Right lung (tissue), 10 donors: ENCODE data around the gene ERCC4. TPM values are rescaled to one million over a fixed set of nuclear protein-coding genes. Genes with fewer than 3 reads are reported as not detected.
A peak's percentile ranks its signal among the peaks of the same experiment; 100 is the strongest.
"Not testable (repeated sequence)": the region's sequence is repeated elsewhere in the genome, so short reads cannot be mapped to it uniquely, and the experiment has no call there.

ENCODE experiments used
- DNase-seq, 2 donors: peaks; one replicate each; pipeline ENCODE4 v3.0.0-alpha.2; 2013
- long read RNA-seq, 8 donors: transcript quantifications; one replicate each; lab custom pipeline, GENCODE V29; 2026
- polyA plus RNA-seq, 5 donors: library from polyadenylated mRNA; unstranded; fragments of 120-200 nt; gene quantifications; one replicate each; pipeline versions ENCODE4 v1.2.1 to v1.2.3, GENCODE V29; 2013; ENCODE audit warnings: inconsistent platforms in 1 of 5, low replicate concordance in 1 of 5; ENCODE audit not compliant: insufficient read length in 5 of 5, insufficient read depth in 1 of 5

Gene ERCC4
- 10 to 100 TPM; 12.1 to 25.7 (median 17.6) TPM for polyA plus RNA-seq
- long read RNA-seq, donor 1, partial matches to known transcripts = 0 of 5 reads
- long read RNA-seq, donor 1, other reads (novel, unspliced or antisense) = 0 of 5 reads
- long read RNA-seq, donor 2, full-length matches to known transcripts = 2 of 2 reads
- long read RNA-seq, donor 2, partial matches to known transcripts = 0 of 2 reads
- long read RNA-seq, donor 2, other reads (novel, unspliced or antisense) = 0 of 2 reads
- long read RNA-seq, donor 3, partial matches to known transcripts = 0 of 1 reads
- long read RNA-seq, donor 3, other reads (novel, unspliced or antisense) = 0 of 1 reads
- long read RNA-seq, donor 4, full-length matches to known transcripts = 3 of 3 reads
- long read RNA-seq, donor 4, partial matches to known transcripts = 0 of 3 reads
- long read RNA-seq, donor 4, other reads (novel, unspliced or antisense) = 0 of 3 reads
- long read RNA-seq, donor 5, full-length matches to known transcripts = 4 of 4 reads
- long read RNA-seq, donor 5, partial matches to known transcripts = 0 of 4 reads
- long read RNA-seq, donor 5, other reads (novel, unspliced or antisense) = 0 of 4 reads
- long read RNA-seq, donor 6, partial matches to known transcripts = 0 of 3 reads
- long read RNA-seq, donor 6, other reads (novel, unspliced or antisense) = 0 of 3 reads
- long read RNA-seq, donor 7, partial matches to known transcripts = 0 of 1 reads
- long read RNA-seq, donor 7, other reads (novel, unspliced or antisense) = 0 of 1 reads
- long read RNA-seq, donor 8, partial matches to known transcripts = 0 of 2 reads
- long read RNA-seq, donor 8, other reads (novel, unspliced or antisense) = 0 of 2 reads

DNA sequence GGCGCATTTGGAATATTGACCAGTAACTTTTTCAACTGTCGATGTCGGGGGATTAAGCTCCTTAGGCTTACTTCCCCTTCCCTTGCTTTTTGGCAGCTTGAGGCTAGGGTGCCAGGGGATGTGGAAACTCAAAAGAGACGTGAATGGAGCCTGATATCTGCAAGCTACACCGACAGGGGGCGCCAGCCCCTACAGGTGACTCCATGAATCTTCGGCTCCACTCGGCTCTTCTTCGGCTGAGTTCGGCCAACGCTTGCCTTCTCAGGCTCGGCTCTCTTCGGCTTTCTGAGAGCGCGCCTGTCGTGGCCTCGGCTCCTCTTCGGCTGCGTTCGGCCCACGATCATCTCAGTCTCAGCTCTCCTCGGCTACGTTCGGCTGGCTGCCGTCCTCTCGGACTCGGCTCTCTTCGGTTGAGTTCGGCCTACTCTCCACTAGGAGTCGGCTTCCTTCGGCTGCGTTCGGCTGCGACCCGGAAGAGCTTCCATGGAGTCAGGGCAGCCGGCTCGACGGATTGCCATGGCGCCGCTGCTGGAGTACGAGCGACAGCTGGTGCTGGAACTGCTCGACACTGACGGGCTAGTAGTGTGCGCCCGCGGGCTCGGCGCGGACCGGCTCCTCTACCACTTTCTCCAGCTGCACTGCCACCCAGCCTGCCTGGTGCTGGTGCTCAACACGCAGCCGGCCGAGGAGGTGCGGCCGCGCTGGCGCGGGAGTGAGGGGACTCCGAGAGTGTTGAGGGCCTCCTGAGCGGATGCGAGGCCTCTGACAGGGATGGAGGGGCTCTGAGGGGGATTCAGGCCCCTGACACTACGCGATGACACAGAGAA is at the start of gene ERCC4:
Gene ERCC4 (plus strand): TSS at position 472 of the 827 bp plus-strand sequence. CDS start 12 bp downstream, at position 484.
- DNase-seq = peak; percentile 99

- DNase-seq = peak; percentile 1 to 7
Observed at GRCh38 chr16:13873835-13874438, 46.0 kb upstream of the ERCC4 start.

DNA sequence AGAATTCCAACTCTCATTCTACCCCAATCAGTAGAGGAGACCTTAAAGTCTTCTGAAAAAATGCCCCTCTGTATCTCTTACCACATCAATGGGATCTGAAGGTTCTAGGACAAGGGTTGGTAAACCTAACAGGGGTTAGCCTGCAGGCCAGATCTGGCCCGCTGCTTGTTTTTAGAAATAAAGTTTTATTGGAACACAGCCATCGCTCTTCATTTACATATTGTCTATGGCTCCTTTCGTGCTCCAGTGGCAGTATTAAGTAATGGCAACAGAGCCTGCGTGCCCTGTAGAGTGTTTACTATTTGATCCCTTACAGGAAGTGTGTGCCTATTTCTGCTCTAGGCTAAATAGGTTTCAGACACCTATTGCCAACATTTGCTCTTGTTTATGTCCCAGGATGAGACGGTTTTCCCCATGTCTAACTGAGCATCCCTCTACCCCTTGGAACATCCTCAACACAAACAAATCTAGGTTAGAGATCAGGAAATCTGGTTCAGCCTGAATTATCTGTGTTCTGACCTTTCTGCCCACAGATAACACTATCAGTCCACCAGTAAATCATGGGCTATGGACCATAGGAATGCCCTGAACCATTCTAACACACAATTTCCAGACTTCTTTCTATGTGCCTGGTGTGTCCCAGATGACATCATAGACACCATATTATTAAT is 44.2 kb upstream of the ERCC4 start:
- DNase-seq = no peak

- no peak for DNase-seq
Observed at GRCh38 chr16:13883276-13883675, 36.7 kb upstream of the ERCC4 start.

DNA sequence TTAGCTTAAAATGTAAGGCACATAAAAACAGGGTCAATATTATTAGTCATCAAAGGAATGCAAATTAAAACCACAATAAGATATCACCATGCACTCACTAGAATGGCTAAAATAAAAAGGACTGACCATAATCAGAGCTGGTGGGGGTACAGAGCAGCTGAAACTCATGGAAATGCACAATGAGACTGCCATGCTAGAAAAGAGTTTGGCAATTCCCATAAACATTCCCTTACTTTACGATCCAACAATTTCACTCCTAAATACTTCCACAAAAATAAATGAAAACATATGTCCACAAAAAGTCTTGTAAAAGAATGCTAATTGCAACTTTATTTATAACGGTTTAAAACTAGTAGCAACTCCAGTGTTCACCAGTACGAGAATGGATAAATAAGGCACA is 36.1 kb upstream of the ERCC4 start:
- no peak for DNase-seq

GRCh38 chr16:13885700-13886099 is 34.3 kb upstream of the ERCC4 start:
- DNase-seq = no peak

DNA sequence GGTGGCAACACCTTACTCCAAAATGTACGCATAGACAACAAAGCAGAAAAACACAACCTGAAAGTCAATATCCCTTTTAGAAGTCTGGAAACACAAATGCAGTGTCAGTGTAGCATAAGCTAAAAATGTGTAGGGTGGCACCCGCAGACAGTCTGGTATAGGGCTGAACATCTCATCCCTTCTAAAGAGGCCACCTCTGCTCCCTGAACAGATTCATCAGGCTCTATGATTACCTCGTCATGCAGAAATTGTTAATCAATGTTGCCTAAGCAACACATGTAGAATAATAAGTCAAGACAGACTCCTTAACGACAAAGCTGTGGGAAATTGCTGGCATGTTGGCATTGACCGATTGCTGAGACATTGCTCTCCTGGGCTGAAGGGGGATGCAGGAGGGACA is 33.3 kb upstream of the ERCC4 start:
- no peak for DNase-seq

DNA sequence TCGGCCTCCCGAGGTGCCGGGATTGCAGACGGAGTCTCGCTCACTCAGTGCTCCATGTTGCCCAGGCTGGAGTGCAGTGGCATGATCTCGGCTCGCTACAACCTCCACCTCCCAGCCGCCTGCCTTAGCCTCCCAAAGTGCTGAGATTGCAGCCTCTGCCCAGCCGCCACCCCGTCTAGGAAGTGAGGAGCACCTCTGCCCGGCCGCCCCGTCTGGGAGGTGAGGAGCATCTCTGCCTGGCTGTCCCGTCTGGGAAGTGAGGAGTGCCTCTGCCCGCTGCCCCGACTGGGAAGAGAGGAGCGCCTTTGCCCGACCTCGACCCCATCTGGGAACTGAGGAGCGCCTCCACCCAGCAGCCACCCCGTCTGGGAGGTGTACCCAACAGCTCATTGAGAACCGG is 30.6 kb upstream of the ERCC4 start:
- not testable (repeated sequence) for DNase-seq

- no peak for DNase-seq
Observed at GRCh38 chr16:13892301-13892700, 27.7 kb upstream of the ERCC4 start.

- no peak for DNase-seq
Observed at GRCh38 chr16:13895516-13895915, 24.4 kb upstream of the ERCC4 start.

DNA sequence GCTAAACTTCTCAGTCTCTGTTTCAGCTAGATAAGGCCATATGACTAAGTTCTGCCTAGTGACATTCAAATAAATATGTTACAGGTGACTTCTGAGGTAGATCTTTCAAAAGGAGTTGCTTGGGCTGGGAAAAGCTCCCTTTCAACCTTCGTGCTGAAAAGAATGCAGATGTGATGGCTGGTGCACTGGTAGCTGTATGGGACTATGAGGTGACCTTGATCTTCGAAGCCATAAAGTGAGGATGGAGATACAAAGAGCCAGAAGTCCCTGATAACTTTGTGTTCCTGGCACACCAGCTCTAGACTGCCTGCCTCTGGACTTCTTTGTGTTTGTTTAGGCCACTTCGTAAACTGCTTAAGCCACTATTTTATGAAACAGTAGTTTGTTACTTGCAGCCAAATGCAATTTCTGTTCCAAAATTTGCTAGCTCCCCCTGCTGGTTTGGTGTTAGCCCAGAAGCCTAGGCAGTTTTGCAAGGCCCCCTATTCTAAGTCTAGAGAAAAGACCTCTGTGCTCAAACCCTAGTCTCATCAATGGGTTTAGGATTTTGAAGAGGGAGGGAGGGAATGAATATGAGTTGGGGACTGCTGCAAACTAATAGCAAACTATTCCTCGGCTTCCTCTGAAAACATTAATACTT is 23.3 kb upstream of the ERCC4 start:
- no peak for DNase-seq

- no peak for DNase-seq
Observed at GRCh38 chr16:13897806-13898205, 22.1 kb upstream of the ERCC4 start.

DNA sequence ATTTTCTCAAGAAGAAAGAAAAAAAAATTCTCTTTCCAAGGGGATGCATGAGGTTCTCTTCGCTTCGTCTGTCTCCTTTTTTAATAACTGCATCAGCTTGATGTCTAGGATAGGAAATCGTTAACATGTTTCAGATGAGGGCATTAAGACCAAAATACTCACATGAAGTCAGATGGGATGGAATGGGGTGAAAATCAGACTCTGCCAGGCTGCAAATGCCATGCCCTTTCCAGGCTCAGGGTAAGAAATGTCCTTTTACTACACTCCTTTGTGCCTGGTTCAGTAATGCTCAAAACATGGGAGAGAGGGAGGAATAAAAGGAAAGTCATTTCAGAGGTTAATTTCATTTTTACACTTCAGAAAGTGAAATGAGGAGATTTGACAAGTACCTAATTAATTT is 21.7 kb upstream of the ERCC4 start:
- DNase-seq = no peak

DNA sequence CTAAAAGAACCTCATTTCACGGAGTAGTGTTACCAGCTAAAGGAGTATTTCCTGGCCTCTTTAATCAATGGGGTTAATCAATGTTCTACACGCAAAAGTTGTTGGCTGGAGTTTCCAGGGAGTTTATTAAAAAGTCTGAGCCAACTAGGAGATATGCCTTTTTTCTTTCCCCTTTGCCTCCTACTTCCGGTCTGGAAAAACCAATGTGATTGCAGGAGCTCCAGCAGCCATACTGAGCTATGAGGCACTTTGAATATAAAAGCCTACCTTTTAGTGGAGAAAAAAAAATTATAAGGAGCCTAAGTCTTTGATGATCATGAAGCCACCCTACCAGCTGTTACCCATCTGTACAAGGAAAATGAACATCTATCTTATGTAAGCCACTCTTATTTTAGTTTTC is 17.9 kb upstream of the ERCC4 start:
- no peak for DNase-seq

DNA sequence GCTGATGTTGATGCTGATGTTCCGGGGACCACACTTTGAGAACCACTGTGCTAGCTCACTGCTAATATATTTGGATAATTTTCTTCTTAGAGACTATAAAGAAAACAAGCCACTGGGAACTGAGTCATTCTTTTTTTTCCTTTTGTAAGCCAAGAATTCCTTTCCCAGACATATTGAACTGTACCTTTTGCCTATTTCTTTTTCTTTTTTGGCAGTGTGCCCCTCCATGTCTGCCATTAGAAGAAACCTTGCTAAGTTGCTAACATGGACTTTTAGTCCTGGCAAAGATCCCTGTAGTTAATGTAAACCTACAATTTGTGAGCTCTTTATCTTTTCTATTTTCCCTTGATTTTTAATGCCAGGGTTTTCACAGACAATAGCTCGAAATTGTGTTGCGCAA is 17.3 kb upstream of the ERCC4 start:
- DNase-seq = no peak

GRCh38 chr16:13904179-13904691 is 15.7 kb upstream of the ERCC4 start:
- no peak for DNase-seq

DNA sequence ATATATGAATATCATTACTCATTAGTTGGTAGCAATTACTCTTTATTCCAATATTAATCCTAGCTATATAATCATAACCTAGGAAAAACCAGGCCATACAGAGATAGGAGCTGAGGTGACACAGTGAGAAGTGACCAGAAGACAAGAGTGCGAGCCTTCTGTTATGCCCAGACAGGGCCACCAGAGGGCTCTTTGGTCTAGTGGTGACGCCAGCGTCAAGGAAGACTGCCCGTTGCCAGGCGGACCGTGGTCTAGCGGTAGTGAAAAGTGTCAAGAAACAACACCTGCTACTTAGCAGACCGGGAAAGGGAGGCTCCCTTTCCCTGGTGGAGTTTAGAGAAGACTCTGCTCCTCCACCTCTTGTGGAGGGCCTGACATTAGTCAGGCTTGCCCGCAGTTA is 15.1 kb upstream of the ERCC4 start:
- DNase-seq = not testable (repeated sequence)

DNA sequence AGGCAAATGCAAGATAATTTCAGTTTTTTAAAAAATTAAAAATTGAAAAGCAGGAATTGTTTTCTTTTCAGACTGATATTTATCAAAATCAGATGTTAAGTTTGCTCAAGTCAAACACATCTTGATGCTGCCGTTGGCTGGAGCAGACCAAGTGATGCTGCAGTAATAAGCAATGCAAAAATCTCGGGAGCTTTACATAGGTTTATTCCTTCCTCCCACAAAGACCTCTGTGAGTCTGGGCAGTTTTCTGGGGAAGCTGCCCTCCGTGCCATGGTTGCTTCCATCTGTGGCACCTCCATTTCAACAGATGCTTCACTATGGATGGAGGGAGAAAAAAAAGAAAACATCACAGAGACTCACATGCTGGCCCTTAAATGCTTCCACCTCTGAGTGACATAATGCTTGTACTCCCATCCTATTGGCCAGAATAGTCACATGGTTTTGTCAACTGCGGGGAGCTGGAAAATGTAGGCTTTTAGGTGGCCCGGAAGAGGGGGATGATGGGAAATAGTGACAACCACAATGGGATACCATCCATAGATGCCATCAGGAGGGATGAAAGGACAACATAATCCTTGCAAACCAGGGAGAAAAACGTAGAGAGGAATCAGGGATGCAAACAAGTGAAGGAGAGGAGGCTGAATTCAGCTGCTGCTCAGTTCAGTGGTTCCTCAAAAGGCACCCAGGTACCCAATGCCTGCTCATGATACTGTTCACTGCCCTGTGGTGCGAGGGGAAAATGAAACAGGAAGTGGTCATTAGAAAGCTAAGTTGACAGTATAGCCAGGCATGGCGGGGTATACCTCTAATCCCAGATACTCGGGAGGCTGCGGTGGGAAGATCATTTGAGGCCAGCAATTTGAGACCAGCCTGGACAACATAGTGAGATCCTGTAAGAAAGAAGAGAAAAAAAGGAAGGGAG is 13.5 kb upstream of the ERCC4 start:
- DNase-seq = no peak

DNA sequence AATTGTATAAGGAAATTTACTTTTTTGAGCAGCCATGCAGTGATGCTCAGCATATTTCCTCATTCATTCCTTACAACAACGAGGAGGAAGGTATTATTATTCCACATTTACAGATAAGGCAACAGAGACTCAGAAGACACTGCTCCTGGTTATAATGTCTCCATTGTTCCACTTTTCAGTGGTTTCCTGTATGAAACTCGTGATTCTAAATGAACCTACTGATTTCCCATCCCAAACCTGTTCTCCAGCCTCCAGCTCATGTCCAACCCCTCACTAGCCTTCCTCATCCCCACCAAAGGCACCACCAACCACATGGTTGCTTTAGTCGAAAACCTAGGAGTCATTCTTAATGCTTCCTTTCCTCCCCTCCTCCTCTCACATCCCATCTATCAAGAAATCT is 12.5 kb upstream of the ERCC4 start:
- no peak for DNase-seq
